Caki2 (cell line): Measurements from ENCODE around the gene PEG3. TPM values are rescaled to one million over a fixed set of nuclear protein-coding genes. Genes with fewer than 3 reads are reported as not detected.

Experiments
- DNase-seq: peaks from one replicate; pipeline ENCODE4 v3.0.0-alpha.2; 2015; ENCODE audit warnings: low read depth
- in situ Hi-C: cut with HindIII; loops from 2 replicates; pipeline ENCODE4 v1.10.0; 2016; ENCODE audit warnings: low sequenced_read_pairs, low pct_unique_long_range_greater_than_20kb, mixed read lengths
- total RNA-seq: library from RNA; depleted of rRNA; stranded (reverse); fragments of >200 nt; shearing (Covaris generic); gene quantifications from 2 replicates; pipeline ENCODE4 v1.2.3, GENCODE V29; 2014; ENCODE audit warnings: low replicate concordance; rRNA removed

PEG3 gene
- total RNA-seq, 1 experiment from 2014 or later, result not detected

DNA sequence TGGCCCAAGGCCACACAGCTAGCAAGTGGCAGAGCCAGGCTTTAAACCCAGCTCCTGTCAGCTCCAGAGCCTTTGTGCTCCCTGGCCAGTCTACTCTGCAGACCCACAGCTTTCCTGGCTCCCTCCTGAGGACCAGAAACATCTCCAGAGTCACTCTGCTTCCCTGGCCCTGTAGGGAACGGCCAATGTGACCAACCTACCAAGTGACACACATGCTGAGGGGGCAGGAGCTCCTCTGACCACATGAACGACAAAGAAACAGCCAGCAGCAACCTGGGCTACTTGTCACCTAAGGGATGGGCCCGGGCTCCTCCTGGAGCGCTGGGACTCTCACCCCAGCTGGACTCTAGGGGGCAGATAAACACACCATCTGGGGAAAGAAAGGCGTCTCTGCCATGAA, 19.3 kb downstream of the PEG3 start:
- in situ Hi-C loops, result no loop called here
- DNase-seq, result no peak

DNA sequence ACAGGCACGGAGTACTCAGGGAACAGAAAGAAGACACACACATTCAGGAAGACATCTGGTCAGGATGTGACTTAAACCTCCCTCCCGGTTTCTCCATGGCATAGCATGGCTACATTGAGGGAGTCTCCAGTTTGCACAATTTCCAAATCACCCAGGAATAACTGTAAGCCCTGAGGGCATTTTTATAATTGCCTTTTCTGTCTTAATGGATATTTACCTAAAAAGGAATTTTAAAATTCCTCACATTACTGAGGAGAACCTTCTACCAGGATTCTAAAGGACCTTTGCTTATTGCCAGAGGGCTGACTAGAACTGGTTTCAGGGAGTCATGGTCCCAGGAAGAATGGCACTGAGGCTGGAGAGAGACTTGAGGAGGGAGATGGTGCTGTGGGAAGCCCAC, 21.4 kb downstream of the PEG3 start:
- in situ Hi-C loops, result no loop called here
- no peak for DNase-seq

DNA sequence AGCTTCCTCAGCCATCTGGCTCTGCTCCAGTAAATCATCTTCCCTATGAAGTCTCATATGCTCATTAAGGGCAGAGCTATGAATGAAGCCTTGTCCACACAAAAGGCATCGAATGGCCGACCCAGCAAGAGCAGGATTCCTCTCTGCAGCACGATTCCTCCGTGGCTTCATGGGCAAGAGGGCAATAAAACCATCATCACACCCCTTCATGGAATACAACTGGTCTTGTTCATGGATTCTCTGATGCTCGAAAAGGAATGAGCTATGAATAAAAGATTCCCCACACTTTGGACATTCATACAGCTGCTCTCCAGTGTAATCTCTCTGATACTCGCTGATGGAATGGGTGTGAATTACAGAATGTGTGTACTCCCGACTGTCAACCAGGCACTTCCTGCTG, 25.9 kb downstream of the PEG3 start:
- no peak for DNase-seq
- in situ Hi-C loops, result no loop called here

DNA sequence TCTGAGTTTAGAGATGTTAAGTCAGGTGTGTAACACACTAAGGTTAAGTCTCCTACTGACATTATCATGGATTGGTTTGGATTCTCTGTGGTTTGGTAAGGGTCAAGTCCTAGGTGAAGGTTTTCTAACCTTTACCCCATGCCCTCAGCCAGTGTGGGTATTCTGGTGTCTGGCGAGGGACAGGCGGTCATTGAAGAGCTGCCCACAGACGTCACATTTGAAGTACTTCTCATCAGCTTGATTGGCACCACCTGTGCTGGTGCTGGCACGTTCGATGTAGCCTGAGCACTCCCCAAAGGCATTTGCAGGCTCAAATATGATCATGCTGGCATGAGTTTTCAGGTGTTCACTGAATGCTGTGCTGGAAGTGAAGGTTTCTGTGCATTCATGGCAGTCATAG, 27.0 kb downstream of the PEG3 start:
- in situ Hi-C loops, result no loop called here

DNA sequence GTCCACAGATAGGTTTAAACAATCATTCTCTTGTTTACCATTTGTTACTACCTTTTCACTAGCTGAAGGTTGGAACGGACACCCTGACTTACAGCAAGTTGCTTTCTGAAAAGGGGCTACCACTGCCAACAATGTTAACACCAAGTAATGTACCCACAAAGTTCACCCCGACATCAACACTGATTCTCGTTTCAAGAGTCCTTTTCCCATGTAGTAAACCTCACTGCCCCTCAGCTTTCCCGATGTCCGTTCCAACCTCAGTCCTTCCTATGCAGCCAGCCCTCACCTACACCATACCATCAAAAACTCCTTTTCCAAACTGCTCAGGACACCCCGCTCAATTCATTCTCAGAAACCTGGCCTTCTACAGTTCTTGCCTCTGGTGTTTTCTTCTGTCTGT, 29.0 kb downstream of the PEG3 start:
- in situ Hi-C loops, result no loop called here
- DNase-seq, result no peak

More for the DNA sequence above, 27.0 kb downstream of the PEG3 start:
- no peak for DNase-seq

DNA sequence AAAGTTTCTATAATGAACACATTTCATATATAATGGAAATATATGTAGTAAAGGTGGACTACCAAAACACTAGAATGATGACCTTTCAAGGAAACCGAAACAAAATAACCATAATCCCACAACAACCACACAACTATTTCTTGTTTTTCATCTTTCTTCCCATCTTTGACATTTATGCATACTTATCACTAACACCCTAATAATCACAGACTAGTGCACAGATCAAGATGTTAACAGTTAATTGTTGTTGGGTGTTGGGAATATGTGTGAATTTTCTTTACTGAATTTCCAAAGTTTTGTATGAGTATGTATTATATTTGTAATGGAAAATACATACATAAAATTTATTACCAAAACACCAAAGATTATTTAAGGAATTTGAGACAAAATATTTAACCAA, 30.3 kb downstream of the PEG3 start:
- no peak for DNase-seq
- in situ Hi-C loops, result no loop called here

DNA sequence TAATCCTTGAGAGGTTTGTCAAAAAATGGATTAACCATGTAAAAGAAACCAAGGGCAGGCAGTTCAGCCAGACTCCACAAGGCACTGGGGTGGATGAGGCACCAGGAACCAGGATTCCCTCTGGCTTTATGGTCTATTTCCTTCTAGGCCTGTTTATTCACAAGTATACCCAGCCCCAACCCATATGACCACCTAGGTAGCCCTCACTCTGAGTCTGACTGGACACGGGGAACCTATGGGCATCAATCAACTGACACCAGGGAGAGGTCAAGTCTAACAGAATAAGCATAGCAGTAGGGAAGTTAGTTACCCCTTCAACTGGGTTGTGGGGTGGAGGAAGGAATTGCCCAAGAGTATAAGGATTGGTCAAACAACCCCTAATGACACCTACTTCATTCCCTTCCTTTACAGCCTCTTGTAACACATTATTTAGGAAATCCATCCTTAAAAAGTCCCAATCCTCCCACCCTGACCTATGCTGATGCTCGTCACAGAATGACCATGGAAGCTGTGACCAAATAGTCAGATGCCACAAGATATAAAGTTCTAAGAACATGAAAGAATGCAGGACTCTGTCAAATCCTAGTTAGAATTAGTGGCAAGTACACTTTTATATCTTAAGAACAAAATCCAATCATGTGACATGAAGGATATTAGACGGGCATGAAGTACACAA, 31.7 kb downstream of the PEG3 start:
- no peak for DNase-seq
- in situ Hi-C loops, result no loop called here

DNA sequence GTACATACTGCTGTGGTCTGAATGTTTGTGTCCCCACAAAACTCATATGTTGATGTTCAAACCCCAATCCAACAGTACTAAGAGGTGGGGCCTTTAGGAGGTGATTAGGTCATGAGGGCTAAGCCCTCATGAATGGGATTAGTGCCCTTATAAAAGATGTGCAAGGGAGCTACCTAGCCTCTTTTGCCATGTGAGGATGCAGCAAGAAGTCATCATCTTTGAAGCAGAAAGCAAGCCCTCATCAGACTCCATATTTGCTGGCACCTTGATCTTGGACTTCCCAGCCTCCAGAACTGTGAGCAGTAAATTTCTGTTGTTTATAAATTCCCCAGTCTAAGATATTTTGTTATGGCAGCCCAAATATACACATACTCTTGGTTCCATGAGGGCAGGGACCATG, 33.9 kb downstream of the PEG3 start:
- in situ Hi-C loops, result no loop called here
- DNase-seq, result no peak

Other genes with a start within 250 kb of the PEG3 start
- gene ZNF71, start 245.4 kb downstream of the PEG3 start, total RNA-seq, result 11.2 and 22.5 TPM in 2 replicates
- 0.38 and 1.0 TPM in 2 replicates for gene SMIM17, start 197.6 kb downstream of the PEG3 start, total RNA-seq
- not detected in 2 replicates for gene ZNF835, start 169.0 kb downstream of the PEG3 start, total RNA-seq
- gene ZIM2, start within 50 bp of the PEG3 start, total RNA-seq, result not detected in 2 replicates